ENCODE data around the gene CNTNAP2. TPM values are rescaled to one million over a fixed set of nuclear protein-coding genes. Genes with fewer than 3 reads are reported as not detected.

CNTNAP2 gene
- total and polyA plus RNA-seq, 9 of the 15 experiments (the other 6 are each of a cell fraction or from before 2014, with no cell fraction given): 0.04 to 0.62 (median 0.09) TPM; not detected in 4

DNA sequence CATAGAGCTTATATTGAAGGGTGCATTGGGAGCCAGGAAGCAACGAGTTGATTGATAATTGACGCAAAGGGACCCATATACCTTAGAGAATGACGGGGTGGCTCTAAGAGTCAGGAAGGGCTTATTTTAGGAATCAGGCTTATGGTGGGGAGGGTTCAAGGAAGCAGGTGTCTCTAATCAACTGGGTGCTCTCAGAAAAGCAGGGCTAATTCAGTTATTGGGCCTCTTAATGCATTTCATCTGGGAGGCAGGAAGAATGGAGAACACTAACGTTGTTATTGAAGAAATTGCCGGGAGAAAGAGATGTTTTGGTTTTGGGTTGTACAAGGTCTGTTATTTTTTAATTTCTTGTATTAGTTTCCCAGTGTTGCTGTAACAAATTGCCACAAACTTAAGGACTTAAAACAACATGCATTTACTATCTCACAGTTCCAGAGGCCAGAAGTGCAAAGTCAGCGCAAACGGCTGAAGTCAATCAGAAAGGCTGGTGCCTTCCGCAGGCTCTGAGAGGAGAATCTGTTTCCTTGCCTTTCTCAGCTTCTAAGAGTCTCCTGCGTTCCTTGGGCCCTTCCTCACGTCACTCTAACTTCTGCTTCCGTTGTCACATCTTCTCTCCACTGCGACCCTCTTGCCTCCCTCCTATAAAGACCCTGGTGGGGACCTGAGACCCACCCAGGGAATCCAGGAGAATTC is 2145.5 kb downstream of the CNTNAP2 start (continued):
- TF ChIP-seq, protein P1, sequence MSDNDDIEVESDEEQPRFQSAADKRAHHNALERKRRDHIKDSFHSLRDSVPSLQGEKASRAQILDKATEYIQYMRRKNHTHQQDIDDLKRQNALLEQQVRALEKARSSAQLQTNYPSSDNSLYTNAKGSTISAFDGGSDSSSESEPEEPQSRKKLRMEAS (CRISPR knock-in tag; IDR thresholded peaks at IDR 0.05): 0 out of 2 replicates have a peak, but pooled peaks have one; percentile 7
- TF ChIP-seq DACH1 (IDR thresholded peaks at IDR 0.05; ENCODE audit: partially characterized antibody) (no peak), MAFF (IDR thresholded peaks at IDR 0.05; ENCODE audit: low read length) (peak; percentile 86), C11orf30 (IDR thresholded peaks at IDR 0.05; ENCODE audit: low read depth) (peak; percentile 90), NCOA4 (IDR thresholded peaks at IDR 0.05; ENCODE audit: partially characterized antibody) (no peak), FOXJ3 (CRISPR knock-in tag; IDR thresholded peaks at IDR 0.05) (no peak), MAFK (IDR thresholded peaks at IDR 0.05; ENCODE audit: low read length) (peak; percentile 87), GTF2A2 (tag; IDR thresholded peaks at IDR 0.05) (no peak), CBFA2T2 (conservative IDR thresholded peaks at IDR 0.05) (no peak)
- TF ChIP-seq, protein P2, sequence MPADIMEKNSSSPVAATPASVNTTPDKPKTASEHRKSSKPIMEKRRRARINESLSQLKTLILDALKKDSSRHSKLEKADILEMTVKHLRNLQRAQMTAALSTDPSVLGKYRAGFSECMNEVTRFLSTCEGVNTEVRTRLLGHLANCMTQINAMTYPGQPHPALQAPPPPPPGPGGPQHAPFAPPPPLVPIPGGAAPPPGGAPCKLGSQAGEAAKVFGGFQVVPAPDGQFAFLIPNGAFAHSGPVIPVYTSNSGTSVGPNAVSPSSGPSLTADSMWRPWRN (IDR thresholded peaks at IDR 0.05; ENCODE audit: low read depth): no peak
- TF ChIP-seq, protein P3, sequence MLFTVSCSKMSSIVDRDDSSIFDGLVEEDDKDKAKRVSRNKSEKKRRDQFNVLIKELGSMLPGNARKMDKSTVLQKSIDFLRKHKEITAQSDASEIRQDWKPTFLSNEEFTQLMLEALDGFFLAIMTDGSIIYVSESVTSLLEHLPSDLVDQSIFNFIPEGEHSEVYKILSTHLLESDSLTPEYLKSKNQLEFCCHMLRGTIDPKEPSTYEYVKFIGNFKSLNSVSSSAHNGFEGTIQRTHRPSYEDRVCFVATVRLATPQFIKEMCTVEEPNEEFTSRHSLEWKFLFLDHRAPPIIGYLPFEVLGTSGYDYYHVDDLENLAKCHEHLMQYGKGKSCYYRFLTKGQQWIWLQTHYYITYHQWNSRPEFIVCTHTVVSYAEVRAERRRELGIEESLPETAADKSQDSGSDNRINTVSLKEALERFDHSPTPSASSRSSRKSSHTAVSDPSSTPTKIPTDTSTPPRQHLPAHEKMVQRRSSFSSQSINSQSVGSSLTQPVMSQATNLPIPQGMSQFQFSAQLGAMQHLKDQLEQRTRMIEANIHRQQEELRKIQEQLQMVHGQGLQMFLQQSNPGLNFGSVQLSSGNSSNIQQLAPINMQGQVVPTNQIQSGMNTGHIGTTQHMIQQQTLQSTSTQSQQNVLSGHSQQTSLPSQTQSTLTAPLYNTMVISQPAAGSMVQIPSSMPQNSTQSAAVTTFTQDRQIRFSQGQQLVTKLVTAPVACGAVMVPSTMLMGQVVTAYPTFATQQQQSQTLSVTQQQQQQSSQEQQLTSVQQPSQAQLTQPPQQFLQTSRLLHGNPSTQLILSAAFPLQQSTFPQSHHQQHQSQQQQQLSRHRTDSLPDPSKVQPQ (CRISPR knock-in tag; IDR thresholded peaks at IDR 0.05; ENCODE audit: borderline replicate concordance): no peak
